PC-9 (cell line): ENCODE results near the gene RBM19. TPM values are rescaled to one million over a fixed set of nuclear protein-coding genes. Genes with fewer than 3 reads are reported as not detected.

Source experiments
- BruUV-seq: library from RNA; stranded (reverse); fragments of 400-500 nt; replicated peaks from 2 replicates; lab custom pipeline; 2021; lab: Mats Ljungman, UMichigan
- CTCF ChIA-PET: fragments of 300-600 bp; sonication (Branson Sonifier 250); formaldehyde crosslinking; loops from one replicate; lab custom pipeline; 2022; ENCODE audit warnings: antibody characterized with exemption; lab: Charles Lee
- POLR2A ChIA-PET: fragments of 300-600 bp; sonication (Branson Sonifier 250); formaldehyde crosslinking; loops from one replicate; lab custom pipeline; 2022; ENCODE audit warnings: antibody characterized with exemption; ENCODE audit not compliant: unreplicated experiment; lab: Charles Lee
- DNase-seq, 2 experiments: peaks; one replicate each; pipeline versions ENCODE4 v3.0.0 to v3.0.0-alpha.2; 2015 to 2022; ENCODE audit warnings: mixed read lengths in 1 of 2
- H2AFZ ChIP-seq: fragments of 200-600 bp; sonication (generic); 2 replicates; pipeline ENCODE4 v1.8.1; 2017; ENCODE audit warnings: antibody characterized with exemption
- H3F3A ChIP-seq: fragments of 200-600 bp; sonication (generic); 2 replicates; pipeline ENCODE4 v1.8.1; 2017; ENCODE audit warnings: antibody characterized with exemption, mild to moderate bottlenecking, low read depth; ENCODE audit not compliant: insufficient read depth
- H3K27ac ChIP-seq: fragments of 200-600 bp; sonication (generic); 2 replicates; pipeline ENCODE4 v1.6.1; 2016; ENCODE audit warnings: mixed run types
- H3K27me3 ChIP-seq: fragments of 200-600 bp; sonication (generic); 2 replicates; pipeline ENCODE4 v1.6.1; 2016; ENCODE audit warnings: low read depth, mixed run types; ENCODE audit not compliant: insufficient read depth
- H3K36me3 ChIP-seq: fragments of 200-600 bp; sonication (generic); 2 replicates; pipeline ENCODE4 v1.6.1; 2016; ENCODE audit warnings: low read depth, mixed run types
- H3K4me1 ChIP-seq: fragments of 200-600 bp; sonication (generic); replicated peaks from 2 replicates; pipeline ENCODE4 v1.6.1; 2016; ENCODE audit warnings: mixed run types; ENCODE audit not compliant: insufficient read depth
- H3K4me2 ChIP-seq: fragments of 200-600 bp; sonication (generic); 2 replicates; pipeline ENCODE4 v1.6.1; 2017; ENCODE audit warnings: mixed run types
- H3K4me3 ChIP-seq: fragments of 200-600 bp; sonication (generic); 2 replicates; pipeline ENCODE4 v1.6.1; 2016; ENCODE audit warnings: mixed run types
- H3K79me2 ChIP-seq: fragments of 200-600 bp; sonication (generic); 2 replicates; pipeline ENCODE4 v1.6.1; 2017; ENCODE audit warnings: low read depth, mixed run types
- H3K9me2 ChIP-seq: fragments of 200-600 bp; sonication (generic); 2 replicates; pipeline ENCODE4 v1.8.1; 2017; ENCODE audit warnings: mild to moderate bottlenecking; ENCODE audit not compliant: insufficient read depth
- H3K9me3 ChIP-seq: fragments of 200-600 bp; sonication (generic); 2 replicates; pipeline ENCODE4 v1.8.1; 2016; ENCODE audit warnings: low read depth; ENCODE audit not compliant: insufficient read depth
- H4K20me1 ChIP-seq: fragments of 200-600 bp; sonication (generic); 2 replicates; pipeline ENCODE4 v1.8.1; 2017; ENCODE audit not compliant: insufficient read depth
- EZH2 ChIP-seq: fragments of 200-600 bp; sonication (generic); IDR thresholded peaks from 2 replicates; pipeline ENCODE4 v1.8.0; 2017; ENCODE audit warnings: antibody characterized with exemption, low read depth
- intact Hi-C: fragments of 100-400 bp; cut with micrococcal nuclease; formaldehyde crosslinking; loops from one replicate; pipeline ENCODE4 v1.10.0; 2022; ENCODE audit not compliant: unreplicated experiment
- total RNA-seq: library from RNA; stranded (reverse); gene quantifications from 2 replicates; pipeline ENCODE4 v1.2.3, GENCODE V29; 2021
- TF ChIP-seq, protein P1 (sequence below): fragments of 200-600 bp; sonication (generic); conservative IDR thresholded peaks from 2 replicates; pipeline ENCODE4 v1.6.1; 2017; ENCODE audit warnings: mixed run types, antibody characterized with exemption, mild to moderate bottlenecking, moderate library complexity

Gene RBM19
- total RNA-seq, 1 experiment from 2014 or later: 23.8 TPM

DNA sequence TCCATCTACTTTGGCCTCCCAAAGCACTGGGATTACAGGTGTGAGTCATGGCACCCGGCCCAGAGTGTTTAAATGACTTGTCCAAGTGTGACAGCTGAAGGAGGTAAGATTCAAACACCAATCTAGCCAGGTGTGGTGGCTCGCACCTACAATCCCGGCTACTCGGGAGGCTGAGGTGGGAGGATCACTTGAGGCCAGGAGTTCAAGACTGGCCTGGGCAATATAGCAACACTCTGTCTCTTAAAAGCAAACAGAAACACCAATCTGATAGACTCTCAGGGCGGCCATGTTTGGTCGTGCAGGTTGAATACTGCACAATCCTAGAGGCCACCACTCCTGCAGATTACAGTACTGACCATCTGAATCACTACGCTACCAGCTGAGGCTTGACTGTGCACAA lies 68.7 kb downstream of the RBM19 start:
- no peak overlapping the region for H3K4me2 ChIP-seq
- TF ChIP-seq EZH2: no peak
- TF ChIP-seq, protein P1, sequence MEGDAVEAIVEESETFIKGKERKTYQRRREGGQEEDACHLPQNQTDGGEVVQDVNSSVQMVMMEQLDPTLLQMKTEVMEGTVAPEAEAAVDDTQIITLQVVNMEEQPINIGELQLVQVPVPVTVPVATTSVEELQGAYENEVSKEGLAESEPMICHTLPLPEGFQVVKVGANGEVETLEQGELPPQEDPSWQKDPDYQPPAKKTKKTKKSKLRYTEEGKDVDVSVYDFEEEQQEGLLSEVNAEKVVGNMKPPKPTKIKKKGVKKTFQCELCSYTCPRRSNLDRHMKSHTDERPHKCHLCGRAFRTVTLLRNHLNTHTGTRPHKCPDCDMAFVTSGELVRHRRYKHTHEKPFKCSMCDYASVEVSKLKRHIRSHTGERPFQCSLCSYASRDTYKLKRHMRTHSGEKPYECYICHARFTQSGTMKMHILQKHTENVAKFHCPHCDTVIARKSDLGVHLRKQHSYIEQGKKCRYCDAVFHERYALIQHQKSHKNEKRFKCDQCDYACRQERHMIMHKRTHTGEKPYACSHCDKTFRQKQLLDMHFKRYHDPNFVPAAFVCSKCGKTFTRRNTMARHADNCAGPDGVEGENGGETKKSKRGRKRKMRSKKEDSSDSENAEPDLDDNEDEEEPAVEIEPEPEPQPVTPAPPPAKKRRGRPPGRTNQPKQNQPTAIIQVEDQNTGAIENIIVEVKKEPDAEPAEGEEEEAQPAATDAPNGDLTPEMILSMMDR: no peak
- H2AFZ ChIP-seq: no peak overlapping the region
- no peaks in the 10 kb centered on the region for H3K27me3 ChIP-seq
- H3F3A ChIP-seq: no peaks in the 10 kb centered on the region
- H3K9me2 ChIP-seq: no peaks in the 10 kb centered on the region
- no peak overlapping the region for H3K4me3 ChIP-seq
- no peaks in the 10 kb centered on the region for H3K9me3 ChIP-seq
- no peaks in the 10 kb centered on the region for H3K4me1 ChIP-seq
- CTCF ChIA-PET: no interaction called here
- no peak for DNase-seq
- BruUV-seq: no TSS peak
- H3K36me3 ChIP-seq: no peaks in the 10 kb centered on the region
- no peaks in the 10 kb centered on the region for H4K20me1 ChIP-seq
- POLR2A ChIA-PET: no interaction called here
- intact Hi-C loops: no loop called here
- no peaks in the 10 kb centered on the region for H3K79me2 ChIP-seq
- H3K27ac ChIP-seq: no peak overlapping the region

DNA sequence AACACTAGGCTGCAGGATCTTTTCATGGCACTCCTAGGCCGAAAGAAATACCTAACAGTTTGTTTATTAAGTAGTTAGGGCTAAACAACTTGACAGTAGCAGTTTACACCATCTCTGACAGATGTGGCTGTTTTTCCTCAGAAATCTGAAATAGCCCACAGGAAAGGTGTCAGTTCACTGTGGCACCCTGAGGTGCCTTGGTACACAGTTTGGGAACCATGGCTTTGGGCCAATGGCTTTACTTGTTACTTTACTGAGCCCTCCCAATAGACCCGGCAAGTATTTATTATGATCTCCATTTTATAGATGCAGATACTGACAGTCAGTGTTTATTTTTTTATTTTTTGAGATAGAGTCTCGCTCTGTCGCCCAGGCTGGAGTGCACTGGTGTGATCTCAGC lies 69.3 kb downstream of the RBM19 start:
- Histone ChIP-seq H3K79me2 (no peaks in the 10 kb centered on the region), H3F3A (no peaks in the 10 kb centered on the region), H3K4me2 (no peak overlapping the region), H3K36me3 (no peaks in the 10 kb centered on the region), H3K4me1 (no peaks in the 10 kb centered on the region), H3K27me3 (no peaks in the 10 kb centered on the region), H3K27ac (no peak overlapping the region), H3K9me2 (no peaks in the 10 kb centered on the region), H4K20me1 (no peaks in the 10 kb centered on the region), H2AFZ (no peak overlapping the region), H3K9me3 (no peaks in the 10 kb centered on the region), H3K4me3 (no peak overlapping the region)
- no peak for DNase-seq
- intact Hi-C loops: no loop called here
- TF ChIP-seq EZH2: no peak
- TF ChIP-seq, protein P1: no peak
- ChIA-PET POLR2A (no interaction called here), CTCF (no interaction called here)
- no TSS peak for BruUV-seq

DNA sequence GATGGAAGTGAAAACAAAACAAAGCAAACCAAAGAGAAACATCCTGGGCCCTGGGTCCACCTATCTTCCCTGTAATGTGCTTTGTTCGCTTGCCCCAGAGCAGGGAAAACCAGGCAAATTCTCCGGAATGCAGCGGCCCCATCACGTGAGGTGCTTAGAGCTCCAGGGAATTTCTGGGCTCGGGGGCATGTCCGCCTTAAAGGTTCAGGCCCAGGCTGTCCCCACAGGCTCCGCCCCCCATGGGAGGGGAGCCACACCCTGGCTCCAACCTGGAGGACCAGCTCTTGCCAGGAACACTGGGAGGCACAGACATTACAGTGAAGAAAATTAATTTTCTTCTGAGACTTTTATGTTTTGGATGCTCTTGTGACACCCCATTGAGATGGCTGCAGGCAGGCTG lies 69.9 kb downstream of the RBM19 start:
- intact Hi-C loops: no loop called here
- no peaks in the 10 kb centered on the region for H3K9me2 ChIP-seq
- no TSS peak for BruUV-seq

More for the DNA sequence above, 69.9 kb downstream of the RBM19 start:
- Histone ChIP-seq H3K79me2 (no peaks in the 10 kb centered on the region), H3K4me1 (no peaks in the 10 kb centered on the region), H3K4me3 (no peak overlapping the region), H3K4me2 (no peak overlapping the region), H3K9me3 (no peaks in the 10 kb centered on the region), H4K20me1 (no peaks in the 10 kb centered on the region), H3K36me3 (no peaks in the 10 kb centered on the region), H3K27ac (no peak overlapping the region), H3F3A (no peaks in the 10 kb centered on the region), H2AFZ (no peak overlapping the region), H3K27me3 (no peaks in the 10 kb centered on the region)
- CTCF ChIA-PET: no interaction called here
- TF ChIP-seq, protein P1: no peak
- POLR2A ChIA-PET: no interaction called here
- no peak for DNase-seq
